HL-60 (cell line): Measurements from ENCODE around the gene SYT12.

Source experiments
- SPI1 ChIP-seq: IDR thresholded peaks from 2 replicates; pipeline ENCODE4 v1.6.1; 2012; ENCODE audit warnings: low read depth, mild to moderate bottlenecking, borderline replicate concordance
- TF ChIP-seq, protein P1 (sequence below): IDR thresholded peaks from 2 replicates; pipeline ENCODE4 v1.6.1; 2012; ENCODE audit warnings: low read depth; ENCODE audit not compliant: insufficient replicate concordance

DNA sequence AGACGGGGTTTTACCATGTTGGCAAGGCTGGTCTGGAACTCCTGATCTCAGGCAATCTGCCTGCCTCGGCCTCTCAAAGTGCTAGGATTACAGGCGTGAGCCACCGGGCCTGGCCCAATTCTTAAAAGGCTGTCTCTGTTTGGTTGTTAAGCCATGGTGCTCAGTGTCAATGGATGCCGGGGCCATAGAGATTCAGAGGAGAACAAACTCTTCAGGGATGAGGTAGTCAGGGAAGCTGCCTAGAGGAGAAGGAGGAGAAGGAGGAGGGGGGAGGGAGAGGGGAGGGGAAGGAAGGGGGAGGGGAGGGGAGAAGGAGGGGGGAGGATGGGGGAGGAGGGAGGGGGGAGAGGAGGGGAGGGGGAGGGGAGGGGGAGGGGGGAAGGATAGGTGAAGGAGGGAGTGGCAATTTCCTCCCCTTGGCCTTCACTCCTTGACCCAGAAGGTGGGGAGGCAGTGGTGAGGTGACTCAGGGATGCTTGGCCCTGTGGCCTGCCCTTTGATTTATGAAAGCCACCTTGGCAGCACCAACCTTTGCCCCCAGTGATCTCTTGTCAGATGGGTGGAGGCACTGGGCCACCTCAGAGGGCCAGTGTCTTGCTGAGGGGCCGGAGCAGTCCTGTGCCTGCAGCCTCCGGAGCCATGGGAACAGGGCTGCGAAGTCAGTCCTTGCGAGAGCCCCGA, 48.1 kb upstream of the SYT12 start, which contains the start of gene C11orf86:
- TF ChIP-seq, protein P1, sequence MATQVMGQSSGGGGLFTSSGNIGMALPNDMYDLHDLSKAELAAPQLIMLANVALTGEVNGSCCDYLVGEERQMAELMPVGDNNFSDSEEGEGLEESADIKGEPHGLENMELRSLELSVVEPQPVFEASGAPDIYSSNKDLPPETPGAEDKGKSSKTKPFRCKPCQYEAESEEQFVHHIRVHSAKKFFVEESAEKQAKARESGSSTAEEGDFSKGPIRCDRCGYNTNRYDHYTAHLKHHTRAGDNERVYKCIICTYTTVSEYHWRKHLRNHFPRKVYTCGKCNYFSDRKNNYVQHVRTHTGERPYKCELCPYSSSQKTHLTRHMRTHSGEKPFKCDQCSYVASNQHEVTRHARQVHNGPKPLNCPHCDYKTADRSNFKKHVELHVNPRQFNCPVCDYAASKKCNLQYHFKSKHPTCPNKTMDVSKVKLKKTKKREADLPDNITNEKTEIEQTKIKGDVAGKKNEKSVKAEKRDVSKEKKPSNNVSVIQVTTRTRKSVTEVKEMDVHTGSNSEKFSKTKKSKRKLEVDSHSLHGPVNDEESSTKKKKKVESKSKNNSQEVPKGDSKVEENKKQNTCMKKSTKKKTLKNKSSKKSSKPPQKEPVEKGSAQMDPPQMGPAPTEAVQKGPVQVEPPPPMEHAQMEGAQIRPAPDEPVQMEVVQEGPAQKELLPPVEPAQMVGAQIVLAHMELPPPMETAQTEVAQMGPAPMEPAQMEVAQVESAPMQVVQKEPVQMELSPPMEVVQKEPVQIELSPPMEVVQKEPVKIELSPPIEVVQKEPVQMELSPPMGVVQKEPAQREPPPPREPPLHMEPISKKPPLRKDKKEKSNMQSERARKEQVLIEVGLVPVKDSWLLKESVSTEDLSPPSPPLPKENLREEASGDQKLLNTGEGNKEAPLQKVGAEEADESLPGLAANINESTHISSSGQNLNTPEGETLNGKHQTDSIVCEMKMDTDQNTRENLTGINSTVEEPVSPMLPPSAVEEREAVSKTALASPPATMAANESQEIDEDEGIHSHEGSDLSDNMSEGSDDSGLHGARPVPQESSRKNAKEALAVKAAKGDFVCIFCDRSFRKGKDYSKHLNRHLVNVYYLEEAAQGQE = no peak
- no peak for TF ChIP-seq SPI1
